OCI-LY1 (cell line): ENCODE data around the gene LMF1.

Experiments
- EZH2 ChIP-seq: fragments of 200-600 bp; sonication (generic), shearing (Covaris generic); IDR thresholded peaks from 2 replicates; pipeline ENCODE4 v1.8.0; 2017; ENCODE audit warnings: borderline replicate concordance, mixed run types, mild to moderate bottlenecking, antibody characterized with exemption, low read length, moderate library complexity, mixed read lengths
- TF ChIP-seq, protein P1 (sequence below): fragments of 200-600 bp; sonication (generic), shearing (Covaris generic); IDR thresholded peaks from 2 replicates; pipeline ENCODE4 v1.5.1; 2017; ENCODE audit warnings: mild to moderate bottlenecking, antibody characterized with exemption, low read length, moderate library complexity, mixed read lengths

DNA sequence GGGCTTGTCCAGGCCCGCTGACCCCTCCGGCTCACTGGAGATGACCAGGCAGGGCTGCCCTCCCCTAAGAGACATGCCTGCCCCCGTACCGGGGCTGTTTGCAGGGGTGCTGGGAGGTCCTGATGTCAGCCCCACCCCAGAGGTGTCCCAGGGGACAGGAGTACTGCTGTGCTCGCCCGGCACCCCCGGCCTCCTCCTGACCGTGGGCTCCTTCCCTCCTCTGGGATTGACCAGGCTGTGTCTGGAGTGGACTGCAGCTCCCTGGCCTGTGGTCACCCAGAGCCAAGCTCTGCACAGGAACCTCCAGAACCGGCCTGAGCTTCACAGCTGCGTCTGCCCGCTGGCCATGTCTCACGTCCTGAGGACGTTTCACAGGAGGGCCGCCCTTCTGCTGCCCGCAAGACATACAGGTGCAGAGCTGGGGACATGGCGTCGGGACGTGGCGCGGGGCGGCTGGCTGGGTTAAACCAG lies 53.2 kb downstream of the LMF1 start:
- TF ChIP-seq, protein P1, sequence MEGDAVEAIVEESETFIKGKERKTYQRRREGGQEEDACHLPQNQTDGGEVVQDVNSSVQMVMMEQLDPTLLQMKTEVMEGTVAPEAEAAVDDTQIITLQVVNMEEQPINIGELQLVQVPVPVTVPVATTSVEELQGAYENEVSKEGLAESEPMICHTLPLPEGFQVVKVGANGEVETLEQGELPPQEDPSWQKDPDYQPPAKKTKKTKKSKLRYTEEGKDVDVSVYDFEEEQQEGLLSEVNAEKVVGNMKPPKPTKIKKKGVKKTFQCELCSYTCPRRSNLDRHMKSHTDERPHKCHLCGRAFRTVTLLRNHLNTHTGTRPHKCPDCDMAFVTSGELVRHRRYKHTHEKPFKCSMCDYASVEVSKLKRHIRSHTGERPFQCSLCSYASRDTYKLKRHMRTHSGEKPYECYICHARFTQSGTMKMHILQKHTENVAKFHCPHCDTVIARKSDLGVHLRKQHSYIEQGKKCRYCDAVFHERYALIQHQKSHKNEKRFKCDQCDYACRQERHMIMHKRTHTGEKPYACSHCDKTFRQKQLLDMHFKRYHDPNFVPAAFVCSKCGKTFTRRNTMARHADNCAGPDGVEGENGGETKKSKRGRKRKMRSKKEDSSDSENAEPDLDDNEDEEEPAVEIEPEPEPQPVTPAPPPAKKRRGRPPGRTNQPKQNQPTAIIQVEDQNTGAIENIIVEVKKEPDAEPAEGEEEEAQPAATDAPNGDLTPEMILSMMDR = no peak
- TF ChIP-seq EZH2 = no peak
